ENCODE results near the gene GRAMD2A.

GRCh38 chr15:72222393-72222792 is 24.8 kb upstream of the GRAMD2A start:
- TF ChIP-seq, protein P1, sequence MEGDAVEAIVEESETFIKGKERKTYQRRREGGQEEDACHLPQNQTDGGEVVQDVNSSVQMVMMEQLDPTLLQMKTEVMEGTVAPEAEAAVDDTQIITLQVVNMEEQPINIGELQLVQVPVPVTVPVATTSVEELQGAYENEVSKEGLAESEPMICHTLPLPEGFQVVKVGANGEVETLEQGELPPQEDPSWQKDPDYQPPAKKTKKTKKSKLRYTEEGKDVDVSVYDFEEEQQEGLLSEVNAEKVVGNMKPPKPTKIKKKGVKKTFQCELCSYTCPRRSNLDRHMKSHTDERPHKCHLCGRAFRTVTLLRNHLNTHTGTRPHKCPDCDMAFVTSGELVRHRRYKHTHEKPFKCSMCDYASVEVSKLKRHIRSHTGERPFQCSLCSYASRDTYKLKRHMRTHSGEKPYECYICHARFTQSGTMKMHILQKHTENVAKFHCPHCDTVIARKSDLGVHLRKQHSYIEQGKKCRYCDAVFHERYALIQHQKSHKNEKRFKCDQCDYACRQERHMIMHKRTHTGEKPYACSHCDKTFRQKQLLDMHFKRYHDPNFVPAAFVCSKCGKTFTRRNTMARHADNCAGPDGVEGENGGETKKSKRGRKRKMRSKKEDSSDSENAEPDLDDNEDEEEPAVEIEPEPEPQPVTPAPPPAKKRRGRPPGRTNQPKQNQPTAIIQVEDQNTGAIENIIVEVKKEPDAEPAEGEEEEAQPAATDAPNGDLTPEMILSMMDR (IDR thresholded peaks at IDR 0.05), result no peak
- no peak for TF ChIP-seq POLR2A (IDR thresholded peaks at IDR 0.05)
